COLO668 (cell line): ENCODE data around the gene OLIG2.
A peak's percentile ranks its signal among the peaks of the same experiment; 100 is the strongest.

Experiments
- DNase-seq: peaks from one replicate; lab custom pipeline; 2025; ENCODE audit not compliant: unreplicated experiment; lab: John Stamatoyannopoulos, UW

Gene OLIG2

DNA sequence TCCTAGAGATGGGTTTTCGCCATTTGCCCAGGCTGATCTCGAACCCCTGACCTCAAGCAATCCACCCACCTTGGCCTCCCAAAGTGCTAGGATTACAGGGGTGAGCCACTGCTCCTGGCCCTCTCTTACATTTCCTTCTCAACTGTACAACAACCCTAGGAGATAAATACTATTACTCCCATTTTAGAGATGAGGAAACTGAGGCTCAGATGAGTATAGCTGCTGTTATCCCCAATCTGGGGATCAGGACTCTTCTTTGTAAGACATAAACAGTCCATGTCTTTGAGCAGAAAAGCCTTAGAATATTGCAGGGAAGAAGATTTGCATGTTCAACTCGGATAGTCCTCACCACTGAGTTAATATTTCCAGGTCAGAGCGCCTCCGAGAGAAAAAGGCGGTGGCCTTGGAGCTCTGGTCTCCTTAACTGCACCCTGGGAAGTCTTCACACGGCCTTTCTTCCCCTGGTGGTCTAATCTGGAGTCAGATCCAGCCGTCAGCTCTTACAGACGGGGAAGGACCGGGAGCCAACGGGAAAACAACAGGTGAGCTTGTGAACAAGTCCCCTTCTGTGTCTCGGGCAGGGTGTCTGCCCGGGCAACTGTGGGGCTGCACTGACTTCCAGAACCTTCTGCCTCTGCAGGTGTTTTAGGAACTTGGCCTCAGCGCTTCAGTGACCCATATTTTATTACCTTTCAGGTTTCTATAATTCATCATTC is 38.3 kb downstream of the OLIG2 start:
- DNase-seq: no peak

DNA sequence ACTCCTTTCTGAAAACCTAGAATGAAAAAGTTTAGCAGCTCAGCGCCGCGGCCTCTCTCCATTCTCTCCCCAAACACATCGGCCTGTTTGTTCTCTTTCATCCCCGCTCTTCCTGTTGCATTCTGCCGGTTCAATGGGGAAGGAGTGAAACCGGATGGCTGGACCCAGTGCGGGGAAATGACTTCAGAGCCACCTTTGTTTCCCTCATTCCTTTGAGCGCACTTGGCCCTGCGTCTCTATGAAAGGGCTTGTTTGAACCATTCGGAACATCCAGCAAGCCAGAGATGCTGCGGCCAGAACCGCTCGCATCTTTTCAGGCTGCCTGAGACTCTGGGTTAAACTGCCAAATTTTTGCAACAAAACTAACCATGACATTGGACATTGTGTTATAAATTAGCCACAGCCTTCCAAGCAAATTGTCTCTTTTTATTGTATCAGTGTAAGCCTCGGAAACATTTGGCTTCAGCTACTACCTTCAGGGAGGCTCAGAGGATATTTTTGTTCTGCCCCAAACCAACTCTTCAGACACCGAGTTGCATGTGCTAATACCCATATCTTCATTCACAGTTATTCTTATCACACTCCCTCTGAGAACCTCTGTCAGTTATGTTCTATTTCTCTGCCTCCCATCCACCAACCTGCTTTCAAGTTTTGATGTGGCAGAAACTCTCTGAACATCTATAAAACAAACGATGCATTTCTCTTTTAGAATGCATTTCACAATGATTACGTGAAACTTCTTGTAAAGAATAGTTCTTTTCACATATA is 39.1 kb downstream of the OLIG2 start:
- no peak for DNase-seq

DNA sequence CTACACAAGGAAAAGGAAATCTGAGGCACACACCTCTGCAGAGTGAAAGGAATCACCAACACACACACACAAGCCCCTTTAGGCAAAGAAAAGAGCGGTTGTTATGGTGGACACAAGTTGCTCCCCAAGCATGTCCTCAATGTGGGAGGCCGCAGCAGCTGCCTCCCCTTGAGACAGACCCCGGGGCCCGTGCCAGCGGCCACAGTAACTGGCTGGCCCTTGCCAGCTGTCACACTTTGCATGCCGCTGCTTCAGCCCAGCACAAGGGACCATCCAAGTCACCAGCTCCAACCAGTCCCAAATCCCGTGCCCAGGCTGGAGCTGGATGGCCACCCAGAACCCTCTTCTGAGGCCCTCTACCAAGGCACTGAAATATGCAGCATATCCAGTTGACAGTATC is 41.3 kb downstream of the OLIG2 start:
- DNase-seq: no peak

DNA sequence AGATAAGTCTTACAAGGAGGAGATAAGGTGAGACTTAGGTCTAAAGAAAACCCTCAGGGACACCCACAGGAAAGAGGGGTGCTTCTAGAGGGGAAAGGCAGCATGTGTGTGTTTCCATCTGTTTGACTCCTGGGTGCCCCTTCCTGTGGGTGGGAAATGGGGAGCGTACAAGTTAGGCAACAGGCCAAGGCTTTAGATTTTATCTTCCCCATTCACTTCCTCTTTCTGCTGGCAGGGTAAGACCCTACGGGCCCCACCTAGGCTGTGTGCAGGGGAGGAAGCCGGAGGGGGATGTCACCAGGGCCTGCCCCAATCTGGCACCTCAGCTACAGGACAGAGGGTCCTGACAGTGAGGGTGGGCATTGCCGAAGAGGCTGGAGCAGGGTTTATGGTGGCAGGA is 41.7 kb downstream of the OLIG2 start:
- no peak for DNase-seq

DNA sequence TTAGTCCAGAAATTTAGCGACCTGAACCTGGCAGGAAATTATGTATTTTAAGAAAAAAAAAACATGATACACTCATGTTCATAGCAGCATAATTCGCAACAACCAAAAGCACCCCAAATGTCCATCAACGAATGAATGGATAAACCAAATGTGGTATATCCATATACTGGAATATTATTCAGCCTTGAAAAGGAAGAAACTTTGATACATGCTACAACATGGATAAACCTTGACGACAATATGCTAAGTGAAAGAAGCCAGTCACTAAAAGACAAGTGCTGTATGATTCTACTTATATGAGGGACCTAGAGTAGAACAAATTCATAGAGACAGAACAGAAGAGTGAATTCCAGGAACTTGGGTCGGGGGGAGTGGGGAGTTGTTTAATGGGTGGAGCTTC is 43.5 kb downstream of the OLIG2 start:
- no peak for DNase-seq

DNA sequence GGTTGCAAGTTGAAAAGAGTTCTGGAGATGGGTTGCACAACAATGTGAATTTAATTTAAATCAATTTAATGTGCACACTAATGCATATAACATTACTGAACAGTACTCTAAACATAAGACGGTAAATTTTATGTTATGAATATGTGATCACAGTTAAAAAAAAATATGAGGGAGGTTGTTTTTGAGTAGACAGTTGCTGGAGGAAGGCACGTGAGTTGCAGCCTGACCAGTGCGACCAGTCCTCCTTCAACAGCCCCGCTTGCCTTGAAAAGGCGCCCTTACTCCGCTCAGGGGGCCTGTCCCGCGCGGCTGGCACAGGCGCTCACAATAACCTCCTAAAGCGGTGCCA is 43.9 kb downstream of the OLIG2 start:
- no peak for DNase-seq

DNA sequence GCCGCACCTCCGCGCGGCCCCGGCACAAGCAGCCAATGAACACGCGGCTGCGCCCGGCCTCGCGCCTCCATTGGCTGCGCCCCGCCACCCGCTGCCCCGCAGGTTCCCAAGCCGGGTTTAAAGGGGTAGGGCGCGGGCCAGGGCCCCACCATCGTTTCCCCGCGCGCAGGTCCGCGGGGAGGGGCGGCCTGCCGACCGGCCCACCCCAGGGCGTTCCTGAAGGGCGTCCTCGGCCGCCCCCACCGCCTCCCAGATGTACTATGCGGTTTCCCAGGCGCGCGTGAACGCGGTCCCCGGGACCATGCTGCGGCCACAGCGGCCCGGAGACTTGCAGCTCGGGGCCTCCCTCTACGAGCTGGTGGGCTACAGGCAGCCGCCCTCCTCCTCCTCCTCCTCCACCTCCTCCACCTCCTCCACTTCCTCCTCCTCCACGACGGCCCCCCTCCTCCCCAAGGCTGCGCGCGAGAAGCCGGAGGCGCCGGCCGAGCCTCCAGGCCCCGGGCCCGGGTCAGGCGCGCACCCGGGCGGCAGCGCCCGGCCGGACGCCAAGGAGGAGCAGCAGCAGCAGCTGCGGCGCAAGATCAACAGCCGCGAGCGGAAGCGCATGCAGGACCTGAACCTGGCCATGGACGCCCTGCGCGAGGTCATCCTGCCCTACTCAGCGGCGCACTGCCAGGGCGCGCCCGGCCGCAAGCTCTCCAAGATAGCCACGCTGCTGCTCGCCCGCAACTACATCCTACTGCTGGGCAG is 44.4 kb downstream of the OLIG2 start, which contains the start of gene OLIG1:
TSS of gene OLIG1 (plus strand) at position 148 of the 750 bp plus-strand sequence. CDS start at position 254, 106 bp downstream.
- peak; percentile 91 for DNase-seq

DNA sequence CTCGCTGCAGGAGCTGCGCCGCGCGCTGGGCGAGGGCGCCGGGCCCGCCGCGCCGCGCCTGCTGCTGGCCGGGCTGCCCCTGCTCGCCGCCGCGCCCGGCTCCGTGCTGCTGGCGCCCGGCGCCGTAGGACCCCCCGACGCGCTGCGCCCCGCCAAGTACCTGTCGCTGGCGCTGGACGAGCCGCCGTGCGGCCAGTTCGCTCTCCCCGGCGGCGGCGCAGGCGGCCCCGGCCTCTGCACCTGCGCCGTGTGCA is 44.9 kb downstream of the OLIG2 start:
- peak; percentile 80 for DNase-seq

DNA sequence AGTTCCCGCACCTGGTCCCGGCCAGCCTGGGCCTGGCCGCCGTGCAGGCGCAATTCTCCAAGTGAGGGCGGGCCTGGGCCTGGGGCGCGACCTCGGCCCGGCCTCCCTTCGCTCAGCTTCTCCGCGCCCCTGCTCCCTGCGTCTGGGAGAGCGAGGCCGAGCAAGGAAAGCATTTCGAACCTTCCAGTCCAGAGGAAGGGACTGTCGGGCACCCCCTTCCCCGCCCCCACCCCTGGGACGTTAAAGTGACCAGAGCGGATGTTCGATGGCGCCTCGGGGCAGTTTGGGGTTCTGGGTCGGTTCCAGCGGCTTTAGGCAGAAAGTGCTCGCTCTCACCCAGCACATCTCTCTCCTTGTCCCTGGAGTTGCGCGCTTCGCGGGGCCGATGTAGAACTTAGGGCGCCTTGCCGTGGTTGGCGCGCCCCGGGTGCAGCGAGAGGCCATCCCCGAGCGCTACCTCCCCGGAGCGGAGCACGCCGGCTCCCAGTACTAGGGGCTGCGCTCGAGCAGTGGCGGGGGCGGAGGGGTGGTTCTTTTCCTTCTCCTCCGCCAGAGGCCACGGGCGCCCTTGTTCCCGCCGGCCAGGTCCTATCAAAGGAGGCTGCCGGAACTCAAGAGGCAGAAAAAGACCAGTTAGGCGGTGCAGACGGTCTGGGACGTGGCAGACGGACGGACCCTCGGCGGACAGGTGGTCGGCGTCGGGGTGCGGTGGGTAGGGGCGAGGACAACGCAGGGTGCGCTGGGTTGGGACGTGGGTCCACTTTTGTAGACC is 45.4 kb downstream of the OLIG2 start:
- peak; percentile 72 for DNase-seq

DNA sequence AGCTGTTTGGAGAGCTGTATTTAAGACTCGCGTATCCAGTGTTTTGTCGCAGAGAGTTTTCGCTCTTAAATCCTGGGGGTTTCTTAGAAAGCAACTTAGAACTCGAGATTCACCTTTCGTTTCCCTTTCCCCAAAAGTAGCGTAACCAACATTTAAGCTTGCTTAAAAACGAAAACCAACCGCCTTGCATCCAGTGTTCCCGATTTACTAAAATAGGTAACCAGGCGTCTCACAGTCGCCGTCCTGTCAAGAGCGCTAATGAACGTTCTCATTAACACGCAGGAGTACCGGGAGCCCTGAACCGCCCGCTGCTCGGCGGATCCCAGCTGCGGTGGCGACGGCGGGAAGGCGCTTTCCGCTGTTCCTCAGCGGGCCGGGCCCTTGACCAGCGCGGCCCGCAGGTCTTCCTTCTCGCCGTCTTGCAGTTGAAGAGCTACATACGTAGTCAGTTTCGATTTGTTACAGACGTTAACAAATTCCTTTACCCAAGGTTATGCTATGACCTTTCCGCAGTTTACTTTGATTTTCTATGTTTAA is 46.1 kb downstream of the OLIG2 start:
- peak; percentile 21 for DNase-seq

DNA sequence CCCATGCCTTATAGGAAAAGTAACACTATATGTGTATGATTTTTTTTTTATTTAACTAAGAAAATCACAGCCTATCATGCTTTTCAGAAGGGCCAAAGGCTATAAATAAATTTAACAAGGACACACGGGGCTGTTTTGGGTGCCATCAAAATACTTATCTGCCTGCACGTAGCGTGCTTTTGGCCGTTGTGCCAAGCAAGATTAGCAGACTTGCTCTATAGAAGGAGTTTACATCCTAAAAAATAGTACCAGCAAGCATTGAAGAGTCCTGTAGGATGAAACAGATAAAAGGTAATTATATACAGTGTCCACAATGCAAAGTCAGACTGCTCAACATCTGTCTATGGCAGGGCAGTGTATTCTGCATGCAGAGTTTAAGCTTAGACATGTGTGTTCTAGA is 47.9 kb downstream of the OLIG2 start:
- no peak for DNase-seq

DNA sequence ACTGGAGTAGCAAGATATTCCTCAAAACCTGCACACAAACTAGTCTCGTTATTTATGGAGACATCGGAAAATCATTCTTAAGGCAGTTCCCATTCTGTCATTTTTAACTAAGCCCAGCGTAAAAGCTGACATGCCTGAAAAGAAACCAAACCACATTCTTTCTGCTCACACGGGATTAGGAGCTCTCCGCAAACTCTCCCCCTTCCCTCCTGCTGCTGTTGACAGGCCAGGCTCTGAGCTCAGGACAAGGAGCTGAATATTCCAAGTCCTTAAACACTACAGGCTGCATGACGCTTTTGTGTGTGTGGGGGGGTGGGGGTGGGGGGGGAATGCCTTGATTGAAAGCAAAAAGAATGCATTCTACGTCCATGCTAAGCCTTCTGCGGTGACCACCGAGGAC is 49.4 kb downstream of the OLIG2 start:
- no peak for DNase-seq

DNA sequence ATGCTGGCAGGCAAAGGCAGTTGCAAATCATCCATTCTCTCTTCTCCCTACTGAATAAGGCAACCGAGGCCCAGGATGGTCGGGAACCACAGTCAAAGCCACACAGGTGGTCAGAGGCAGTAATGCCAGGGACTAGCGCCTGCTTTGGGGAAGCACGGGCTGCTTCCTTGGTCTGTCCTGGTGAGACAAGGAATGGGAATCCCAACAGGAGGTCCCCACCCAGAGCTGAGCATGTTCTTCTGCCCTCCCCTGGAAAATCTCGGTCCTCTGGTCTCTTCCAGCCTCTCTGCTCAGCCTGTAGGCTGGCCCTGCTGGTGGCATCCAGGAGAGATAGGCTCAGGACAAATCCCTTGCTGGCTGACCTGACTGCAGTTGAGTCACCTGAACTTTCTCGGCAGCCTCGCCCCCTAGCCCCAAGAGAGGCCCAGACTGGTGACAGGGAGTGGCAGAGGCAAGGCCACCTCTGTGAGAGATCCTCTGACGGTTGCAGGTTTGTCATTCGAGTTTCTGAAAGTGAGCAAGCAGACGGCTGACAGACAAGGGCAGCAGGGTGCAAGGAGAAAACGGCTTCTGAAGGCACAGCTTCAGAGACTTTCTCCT is 50.0 kb downstream of the OLIG2 start:
- DNase-seq: no peak

DNA sequence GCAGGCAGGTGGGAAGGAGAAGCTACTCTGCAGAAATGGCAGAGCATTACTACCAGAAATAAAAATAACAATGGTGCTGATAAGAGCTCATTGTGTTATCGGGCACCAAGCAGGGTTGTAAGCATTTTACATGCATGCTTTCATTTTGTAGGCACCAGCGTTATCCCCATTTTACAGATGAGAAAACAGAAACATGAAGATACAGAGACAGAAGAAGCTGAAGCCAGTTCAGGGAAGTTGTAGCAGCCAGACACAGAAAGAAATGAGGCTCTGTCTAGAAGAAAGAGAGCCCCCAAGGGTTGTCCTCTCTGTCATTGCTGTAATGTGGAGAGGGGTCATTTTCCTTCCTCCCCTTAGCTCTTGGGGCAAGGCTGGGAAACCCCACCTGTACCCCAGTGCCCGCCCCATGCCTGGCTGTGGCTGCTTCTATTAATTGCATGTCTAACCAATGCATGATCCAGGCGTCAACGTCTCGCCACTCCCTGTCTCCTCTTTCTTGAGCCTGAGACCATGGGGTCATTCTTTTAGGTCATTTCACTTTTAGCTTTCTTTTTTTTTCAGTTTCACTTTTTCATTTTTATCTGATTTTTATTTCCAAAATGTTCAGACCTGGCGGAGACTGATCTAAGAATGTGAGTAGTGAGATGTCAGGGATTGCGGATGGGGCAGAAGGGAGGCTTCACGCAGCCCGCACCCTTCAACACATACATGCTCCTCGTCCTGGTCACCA is 51.0 kb downstream of the OLIG2 start:
- no peak for DNase-seq
